Suprapubic skin (tissue), 3 donors: Measurements from ENCODE around the gene DNAH17.

Experiments used
- CTCF ChIP-seq, 2 donors: fragments of 200-600 bp in 1 of 2; fragments of 450-650 bp in 1 of 2; sonication (generic) in 1 of 2; IDR thresholded peaks; one replicate each; pipeline ENCODE4 v1.5.1; 2016 to 2019; ENCODE audit warnings: antibody characterized with exemption in 2 of 2, mild to moderate bottlenecking in 1 of 2, moderate library complexity in 1 of 2
- POLR2AphosphoS5 ChIP-seq, 3 donors: sonication (generic); formaldehyde crosslinking; IDR thresholded peaks; one replicate each; pipeline ENCODE4 v1.6.1; 2017; ENCODE audit warnings: antibody characterized with exemption in 3 of 3

- TF ChIP-seq CTCF (IDR thresholded peaks at IDR 0.05) (no peak), POLR2AphosphoS5 (IDR thresholded peaks at IDR 0.05) (no peak)
These were observed 44.7 kb upstream of the DNAH17 start for GRCh38 chr17:78621720-78622490.
